H1 (cell line): ENCODE measurements around the gene ERFE. TPM values are rescaled to one million over a fixed set of nuclear protein-coding genes. Genes with fewer than 3 reads are reported as not detected.

Experiments
- CTCF ChIA-PET: fragments of 300-600 bp; sonication (Branson Sonifier 250); formaldehyde crosslinking; loops from one replicate; lab custom pipeline; 2021; ENCODE audit not compliant: partially characterized antibody; lab: Charles Lee
- POLR2A ChIA-PET: fragments of 300-600 bp; sonication (Branson Sonifier 250); formaldehyde crosslinking; loops from one replicate; lab custom pipeline; 2021; ENCODE audit warnings: inconsistent platforms; ENCODE audit not compliant: partially characterized antibody; lab: Charles Lee
- DNase-seq, 2 experiments: peaks; one replicate each; pipeline versions ENCODE4 v3.0.0 to v3.0.0-alpha.2; 2010 to 2022; ENCODE audit warnings: low spot score in 2 of 2, low read depth in 1 of 2, mixed read lengths in 1 of 2
- FAIRE-seq: peaks from 2 replicates; lab custom pipeline; 2011; peaks lifted over from hg19 to GRCh38; lab: Jason Lieb, UNC
- H2AFZ ChIP-seq: 2 replicates; pipeline ENCODE4 v1.8.1; 2012; ENCODE audit warnings: low read length, inconsistent platforms
- H2AK5ac ChIP-seq: 2 replicates; pipeline ENCODE4 v1.6.1; 2013; ENCODE audit warnings: low read depth, low read length
- H2BK120ac ChIP-seq: replicated peaks from 2 replicates; pipeline ENCODE3; 2013; ENCODE audit warnings: low read depth, low read length, inconsistent platforms
- H2BK12ac ChIP-seq: 2 replicates; pipeline ENCODE4 v1.6.1; 2013; ENCODE audit warnings: low read depth, low read length
- H2BK15ac ChIP-seq: 2 replicates; pipeline ENCODE4 v1.6.1; 2013; ENCODE audit warnings: low read length
- H2BK20ac ChIP-seq: 2 replicates; pipeline ENCODE4 v1.6.1; 2013; ENCODE audit warnings: low read length
- H2BK5ac ChIP-seq: 2 replicates; pipeline ENCODE4 v1.6.1; 2013; ENCODE audit warnings: low read depth, low read length
- H3K14ac ChIP-seq: 2 replicates; pipeline ENCODE4 v1.6.1; 2013; ENCODE audit warnings: inconsistent platforms; ENCODE audit not compliant: insufficient read length
- H3K18ac ChIP-seq: 2 replicates; pipeline ENCODE4 v1.6.1; 2013; ENCODE audit warnings: low read length; ENCODE audit errors: extremely low read depth
- H3K23ac ChIP-seq: 2 replicates; pipeline ENCODE4 v1.6.1; 2013; ENCODE audit warnings: inconsistent platforms; ENCODE audit not compliant: insufficient read length
- H3K23me2 ChIP-seq: 2 replicates; pipeline ENCODE4 v1.6.1; 2013; ENCODE audit warnings: low read depth, low read length
- H3K27ac ChIP-seq: 2 replicates; pipeline ENCODE4 v1.6.1; 2011; ENCODE audit warnings: low read depth, low read length, inconsistent platforms
- H3K27me3 ChIP-seq, 4 experiments: replicated peaks in 1 of 4; 1 replicate in 1 of 4; 2 replicates in 3 of 4; pipeline versions ENCODE4 v1.6.1 to v1.8.1; 2011 to 2013; ENCODE audit warnings: low read length in 3 of 4, mild to moderate bottlenecking in 3 of 4, inconsistent platforms in 2 of 4, mixed read lengths in 2 of 4, moderate library complexity in 1 of 4; ENCODE audit not compliant: control insufficient read depth in 3 of 4, insufficient read depth in 3 of 4; ENCODE audit errors: extremely low read depth in 1 of 4
- H3K36me3 ChIP-seq, 4 experiments: 2 replicates each; pipeline versions ENCODE4 v1.6.1 to v1.8.1; 2011 to 2013; ENCODE audit warnings: mild to moderate bottlenecking in 4 of 4, low read length in 3 of 4, moderate library complexity in 2 of 4, control low read depth in 1 of 4, inconsistent platforms in 1 of 4; ENCODE audit not compliant: insufficient read depth in 4 of 4, control insufficient read depth in 2 of 4
- H3K4ac ChIP-seq: replicated peaks from 2 replicates; pipeline ENCODE3; 2013; ENCODE audit warnings: low read length, low read depth, mixed read lengths, inconsistent platforms; ENCODE audit not compliant: insufficient read length
- H3K4me1 ChIP-seq, 4 experiments: replicated peaks in 1 of 4; 1 replicate in 1 of 4; 2 replicates in 3 of 4; pipeline versions ENCODE4 v1.6.1 to v1.8.1; 2011 to 2013; ENCODE audit warnings: low read length in 3 of 4, inconsistent platforms in 2 of 4, mixed read lengths in 1 of 4; ENCODE audit not compliant: insufficient read depth in 4 of 4, control insufficient read depth in 3 of 4
- H3K4me2 ChIP-seq, 2 experiments: 2 replicates each; pipeline versions ENCODE4 v1.6.1 to v1.8.1; 2011 to 2013; ENCODE audit warnings: low read depth in 2 of 2, low read length in 2 of 2, control low read depth in 1 of 2, inconsistent platforms in 1 of 2, mild to moderate bottlenecking in 1 of 2; ENCODE audit not compliant: insufficient read depth in 1 of 2
- H3K4me3 ChIP-seq, 4 experiments: fragments of 200-600, 300-600 bp in 1 of 4; sonication (generic), shearing (Covaris generic), sonication (Bioruptor Twin) in 1 of 4; 2 replicates each; pipeline versions ENCODE4 v1.5.1 to v1.8.1; 2011 to 2016; ENCODE audit warnings: low read length in 4 of 4, low read depth in 3 of 4, control low read depth in 2 of 4, inconsistent platforms in 2 of 4, mild to moderate bottlenecking in 2 of 4, mixed read lengths in 1 of 4, moderate library complexity in 1 of 4; ENCODE audit not compliant: insufficient read depth in 2 of 4; ENCODE audit errors: extremely low read depth in 1 of 4
- H3K56ac ChIP-seq: replicated peaks from 2 replicates; pipeline ENCODE3; 2013; ENCODE audit warnings: low read depth, mild to moderate bottlenecking, mixed read lengths, low read length, inconsistent platforms; ENCODE audit not compliant: insufficient read length
- H3K79me1 ChIP-seq: 2 replicates; pipeline ENCODE4 v1.6.1; 2013; ENCODE audit warnings: low read depth, low read length, control low read depth
- H3K79me2 ChIP-seq, 2 experiments: 2 replicates each; pipeline versions ENCODE4 v1.6.1 to v1.8.1; 2012 to 2013; ENCODE audit warnings: low read length in 2 of 2, mild to moderate bottlenecking in 2 of 2, inconsistent platforms in 1 of 2; ENCODE audit not compliant: insufficient read depth in 2 of 2, control insufficient read depth in 1 of 2
- H3K9ac ChIP-seq, 4 experiments: replicated peaks in 1 of 4; 1 replicate in 1 of 4; 2 replicates in 3 of 4; pipeline versions ENCODE4 v1.6.1 to v1.8.1; 2011 to 2013; ENCODE audit warnings: low read depth in 3 of 4, low read length in 3 of 4, control low read depth in 2 of 4, mild to moderate bottlenecking in 2 of 4, moderate library complexity in 2 of 4, inconsistent platforms in 1 of 4; ENCODE audit errors: extremely low read depth in 1 of 4
- H3K9me3 ChIP-seq, 2 experiments: 2 replicates each; pipeline versions ENCODE4 v1.6.1 to v1.8.1; 2012 to 2013; ENCODE audit warnings: mild to moderate bottlenecking in 2 of 2, moderate library complexity in 2 of 2, control low read depth in 1 of 2, inconsistent platforms in 1 of 2, low read depth in 1 of 2, low read length in 1 of 2, mixed read lengths in 1 of 2; ENCODE audit not compliant: insufficient read depth in 2 of 2
- H4K20me1 ChIP-seq, 2 experiments: replicated peaks in 1 of 2; 2 replicates each; pipeline versions ENCODE3 to v1.8.1; 2011 to 2013; ENCODE audit warnings: inconsistent platforms in 2 of 2, low read length in 2 of 2, mild to moderate bottlenecking in 1 of 2; ENCODE audit not compliant: insufficient read depth in 2 of 2, control insufficient read depth in 1 of 2
- H4K5ac ChIP-seq: 2 replicates; pipeline ENCODE4 v1.6.1; 2013; ENCODE audit warnings: low read length, low read depth, mixed read lengths, inconsistent platforms; ENCODE audit not compliant: insufficient read length
- H4K8ac ChIP-seq: 2 replicates; pipeline ENCODE4 v1.8.0; 2013; ENCODE audit warnings: mild to moderate bottlenecking, moderate library complexity, low read length, inconsistent platforms; ENCODE audit not compliant: insufficient read depth; ENCODE audit errors: extremely low read depth
- H4K91ac ChIP-seq: replicated peaks from 2 replicates; pipeline ENCODE3; 2013; ENCODE audit warnings: low read length, mixed read lengths, inconsistent platforms; ENCODE audit not compliant: insufficient read length
- ASH2L ChIP-seq: fragments of 200-600, 300-600 bp; sonication (generic); IDR thresholded peaks from one replicate; pipeline ENCODE4 v1.7.1; 2017; ENCODE audit warnings: low read length
- ATF2 ChIP-seq: IDR thresholded peaks from 2 replicates; pipeline ENCODE4 v1.6.1; 2012; ENCODE audit warnings: low read length, inconsistent platforms
- CTBP2 ChIP-seq: IDR thresholded peaks from 2 replicates; pipeline ENCODE4 v1.7.0; 2011; ENCODE audit warnings: borderline replicate concordance, mild to moderate bottlenecking, moderate library complexity, mixed read lengths, low read length; ENCODE audit not compliant: insufficient read depth, insufficient read length
- GABPA ChIP-seq: IDR thresholded peaks from 2 replicates; pipeline ENCODE4 v1.6.1; 2011; ENCODE audit warnings: mild to moderate bottlenecking, low read length, moderate library complexity, borderline replicate concordance; ENCODE audit not compliant: insufficient read depth
- KDM1A ChIP-seq: fragments of 200-600, 300-600 bp; sonication (generic); IDR thresholded peaks from 2 replicates; pipeline ENCODE4 v1.7.1; 2016; ENCODE audit warnings: mild to moderate bottlenecking, low read length, borderline replicate concordance
- KDM5A ChIP-seq: fragments of 200-600 bp; IDR thresholded peaks from 2 replicates; pipeline ENCODE4 v1.7.1; 2012; ENCODE audit warnings: mild to moderate bottlenecking, low read length, inconsistent platforms, mixed read lengths
- MAFK ChIP-seq: IDR thresholded peaks from 2 replicates; pipeline ENCODE4 v1.6.1; 2012; ENCODE audit warnings: low read depth, mild to moderate bottlenecking, improper control_type of control experiment, low read length
- SP4 ChIP-seq: IDR thresholded peaks from 2 replicates; pipeline ENCODE4 v1.6.1; 2012; ENCODE audit warnings: low read length, inconsistent platforms
- TEAD4 ChIP-seq: IDR thresholded peaks from 2 replicates; pipeline ENCODE4 v1.6.1; 2012; ENCODE audit warnings: low read depth, low read length, inconsistent platforms, mixed read lengths
- WGBS, 2 experiments: shearing (Covaris generic) in 1 of 2; methylation state at CpG; one replicate each; pipeline versions ENCODE4 v1.1.6 to v1.1.7; 2013 to 2015; ENCODE audit warnings: low lambda C conversion rate in 2 of 2, mixed read lengths in 2 of 2, inconsistent platforms in 1 of 2, low coverage in 1 of 2, missing lambda C conversion rate in 1 of 2; ENCODE audit not compliant: insufficient replicate concordance in 2 of 2, insufficient coverage in 1 of 2, insufficient read length in 1 of 2; ENCODE audit errors: extremely low coverage in 1 of 2, missing lambda C conversion rate in 1 of 2; 5-methylcytosine and 5-hydroxymethylcytosine counted together
- polyA plus RNA-seq, 7 experiments: library from polyadenylated mRNA; depleted of rRNA in 3 of 7; stranded (reverse) in 5 of 7; unstranded in 2 of 7; fragments of >200 nt in 5 of 7; fragments of 200-250 nt in 2 of 7; gene quantifications; 1 replicate in 5 of 7; 2 replicates in 1 of 7; 4 replicates in 1 of 7; pipeline versions ENCODE4 v1.2.1 to v1.2.3, GENCODE V29; 2011 to 2013; ENCODE audit warnings: missing spikeins in 2 of 7, mixed read lengths in 2 of 7
- total RNA-seq: library from RNA; stranded (reverse); fragmentation: NEBNext Ultra II Directional; extraction: Animal tissue kit (Norgen Biotek cat#: 25700); gene quantifications from 2 replicates; pipeline ENCODE4 v1.2.1, GENCODE V29; 2021

Gene ERFE
- total and polyA plus RNA-seq, 2 of the 8 experiments (the other 6 are each of a cell fraction or from before 2014, with no cell fraction given), result 2.5 to 3.6 TPM

- no peak overlapping the region for H2BK12ac ChIP-seq
- no peak overlapping the region for H3K9ac ChIP-seq
- TF ChIP-seq TEAD4 (no peak), ATF2 (no peak), CTBP2 (no peak), ASH2L (no peak), GABPA (no peak), KDM5A (no peak), KDM1A (no peak), SP4 (no peak), MAFK (no peak)
- peaks cover 29 to 89% (median 67%) of the 10 kb centered on the region in 4 experiments for H3K36me3 ChIP-seq
- H3K14ac ChIP-seq, result no peak overlapping the region
- no peak overlapping the region for H2BK15ac ChIP-seq
- H2BK5ac ChIP-seq, result no peak overlapping the region
- peaks cover 3 to 11% of the 10 kb centered on the region in 2 experiments for H4K20me1 ChIP-seq
- no peak overlapping the region for H2AK5ac ChIP-seq
- H2BK20ac ChIP-seq, result no peak overlapping the region
- H3K27ac ChIP-seq, result no peak overlapping the region
- no peak overlapping the region for H3K18ac ChIP-seq
- H4K5ac ChIP-seq, result no peak overlapping the region
- no peaks in the 10 kb centered on the region for H3K23me2 ChIP-seq
- H4K91ac ChIP-seq, result no peak overlapping the region
- H3K56ac ChIP-seq, result no peak overlapping the region
- no peaks in the 10 kb centered on the region for H3K79me2 ChIP-seq
- no peaks in the 10 kb centered on the region for H3K9me3 ChIP-seq
- H2BK120ac ChIP-seq, result no peak overlapping the region
- H3K4me3 ChIP-seq, result no peak overlapping the region
- 89% methylated on average over 4 of the region's 4 CpGs; no CpG with 5 or more reads in 1 of the 2 experiments for WGBS, 2 experiments
- FAIRE-seq (no peak), DNase-seq (no peak)
- no peak overlapping the region for H3K4ac ChIP-seq
- H2AFZ ChIP-seq, result no peak overlapping the region
- POLR2A ChIA-PET, result no interaction called here
- CTCF ChIA-PET, result interaction anchor here (0.5 to 1.0 kb wide), 6 partner anchors 10 to 409 kb away, joined by 3 to 5 read pairs (median 3); no protein-coding TSS in a partner anchor
- no peaks in the 10 kb centered on the region for H3K27me3 ChIP-seq
- 0 out of 2 replicates have a peak, but pooled peaks cover 2% of the 10 kb centered on the region for H3K79me1 ChIP-seq
- H3K4me2 ChIP-seq, result no peak overlapping the region
- no peak overlapping the region for H3K23ac ChIP-seq
- no peak overlapping the region for H4K8ac ChIP-seq
- no peaks in the 10 kb centered on the region for H3K4me1 ChIP-seq
These were observed 25.1 kb downstream of the ERFE start for GRCh38 chr2:238183821-238184220.
